ENCODE data around the gene CD101. TPM values are rescaled to one million over a fixed set of nuclear protein-coding genes. Genes with fewer than 3 reads are reported as not detected.

Gene CD101
- total RNA-seq, 1 donor from 2014 or later: 0.53 TPM

DNA sequence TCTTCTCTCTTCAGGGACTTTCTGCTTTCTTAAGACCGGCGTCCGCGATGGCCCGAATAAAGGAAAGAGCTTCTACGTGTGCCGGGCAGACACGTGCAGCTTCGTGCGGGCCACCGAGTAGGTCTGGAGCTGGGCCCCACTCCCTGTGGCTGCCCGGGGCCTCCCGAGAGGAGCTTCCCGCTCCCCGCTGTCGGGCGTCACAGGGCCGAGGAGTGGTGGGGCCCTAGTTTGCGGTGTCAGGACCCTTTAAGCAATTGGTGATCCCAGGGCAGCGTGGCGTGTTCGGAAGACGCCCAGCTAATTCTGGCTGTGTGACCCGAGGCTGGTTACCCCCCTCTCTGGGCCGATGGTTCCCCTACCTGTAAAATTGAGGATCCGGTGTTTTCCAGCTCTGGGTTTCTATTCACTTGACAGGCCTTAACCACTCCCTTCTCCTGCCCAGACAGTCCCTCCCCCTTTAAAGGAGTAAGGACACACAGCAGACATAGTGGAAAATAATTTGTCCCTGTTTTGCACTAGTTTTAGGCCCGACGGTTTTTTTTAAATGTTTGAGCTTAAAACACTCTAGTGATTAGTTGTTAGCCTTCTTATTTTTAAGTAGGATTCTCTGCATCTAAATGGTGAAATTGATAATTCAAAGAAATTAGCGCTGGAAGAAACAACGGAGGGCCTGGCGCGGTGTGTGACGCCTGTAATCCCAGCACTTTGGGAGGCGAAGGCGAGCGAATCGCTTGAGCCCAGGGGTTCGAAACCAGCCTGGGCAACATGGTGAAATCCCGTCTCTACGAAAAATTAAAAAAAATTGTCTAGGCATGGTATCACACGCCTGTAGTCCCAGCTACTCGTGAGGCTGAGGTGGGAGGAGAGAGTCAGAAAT is 59.1 kb downstream of the CD101 start:
- DNase-seq (ENCODE audit: low read depth) (peak; percentile 64), FAIRE-seq (no peak)
- Histone ChIP-seq H3K36me3 (ENCODE audit: control insufficient read depth, insufficient read depth, low read length) (no peaks in the 10 kb centered on the region), H3K4me3 (ENCODE audit: low read depth, low read length) (peak overlapping the region; percentile 54), H3K27me3 (ENCODE audit: control insufficient read depth, insufficient read depth, low read length) (no peaks in the 10 kb centered on the region)
- TF ChIP-seq, protein P1, sequence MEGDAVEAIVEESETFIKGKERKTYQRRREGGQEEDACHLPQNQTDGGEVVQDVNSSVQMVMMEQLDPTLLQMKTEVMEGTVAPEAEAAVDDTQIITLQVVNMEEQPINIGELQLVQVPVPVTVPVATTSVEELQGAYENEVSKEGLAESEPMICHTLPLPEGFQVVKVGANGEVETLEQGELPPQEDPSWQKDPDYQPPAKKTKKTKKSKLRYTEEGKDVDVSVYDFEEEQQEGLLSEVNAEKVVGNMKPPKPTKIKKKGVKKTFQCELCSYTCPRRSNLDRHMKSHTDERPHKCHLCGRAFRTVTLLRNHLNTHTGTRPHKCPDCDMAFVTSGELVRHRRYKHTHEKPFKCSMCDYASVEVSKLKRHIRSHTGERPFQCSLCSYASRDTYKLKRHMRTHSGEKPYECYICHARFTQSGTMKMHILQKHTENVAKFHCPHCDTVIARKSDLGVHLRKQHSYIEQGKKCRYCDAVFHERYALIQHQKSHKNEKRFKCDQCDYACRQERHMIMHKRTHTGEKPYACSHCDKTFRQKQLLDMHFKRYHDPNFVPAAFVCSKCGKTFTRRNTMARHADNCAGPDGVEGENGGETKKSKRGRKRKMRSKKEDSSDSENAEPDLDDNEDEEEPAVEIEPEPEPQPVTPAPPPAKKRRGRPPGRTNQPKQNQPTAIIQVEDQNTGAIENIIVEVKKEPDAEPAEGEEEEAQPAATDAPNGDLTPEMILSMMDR (IDR thresholded peaks at IDR 0.05; ENCODE audit: insufficient read depth, low read length, severe bottlenecking): no peak

DNA sequence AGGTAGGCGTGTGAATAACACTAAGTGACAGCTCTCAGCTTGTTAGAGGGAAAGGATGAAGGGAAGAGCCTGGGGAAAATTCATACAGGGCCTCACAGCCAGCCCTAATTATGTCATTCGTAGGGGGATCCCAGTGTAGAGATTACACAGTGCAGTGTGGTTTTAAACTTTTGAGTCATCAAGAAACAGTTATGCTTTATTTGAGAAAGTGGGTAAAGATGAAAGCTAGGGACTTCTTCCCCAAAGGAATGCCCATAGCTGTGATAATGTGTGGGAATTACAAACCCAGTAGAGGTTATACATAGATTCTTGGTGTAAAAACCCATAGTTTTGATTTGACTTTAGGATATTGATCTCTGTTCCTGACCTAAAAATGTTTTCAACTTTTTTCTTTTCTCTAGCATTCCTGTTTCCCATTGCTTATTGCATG is 60.4 kb downstream of the CD101 start:
- TF ChIP-seq, protein P1 (IDR thresholded peaks at IDR 0.05; ENCODE audit: insufficient read depth, low read length, severe bottlenecking): no peak
- FAIRE-seq (no peak), DNase-seq (ENCODE audit: low read depth) (peak; percentile 76)
- H3K4me3 ChIP-seq (ENCODE audit: low read depth, low read length): no peak overlapping the region
- no peaks in the 10 kb centered on the region for H3K36me3 ChIP-seq (ENCODE audit: control insufficient read depth, insufficient read depth, low read length)
- H3K27me3 ChIP-seq (ENCODE audit: control insufficient read depth, insufficient read depth, low read length): no peaks in the 10 kb centered on the region

DNA sequence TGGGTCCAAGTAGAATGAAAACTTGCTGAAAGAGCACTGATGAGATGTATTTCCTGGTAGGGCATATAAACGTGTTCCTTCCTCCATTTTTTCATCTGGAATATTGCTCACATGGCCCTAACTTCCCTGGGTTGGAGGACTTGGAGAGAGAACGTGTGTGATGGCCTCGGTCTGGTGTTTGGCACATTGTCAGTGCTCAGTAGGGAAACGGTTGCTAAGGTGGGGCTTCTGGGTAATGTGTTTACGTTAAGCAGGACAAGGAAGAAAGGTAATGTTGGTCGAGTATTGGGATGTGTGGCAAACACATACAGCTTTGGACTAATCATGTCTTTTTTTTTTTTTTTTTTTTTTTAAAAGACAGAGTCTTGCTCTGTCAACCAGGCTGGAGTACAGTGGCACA is 64.8 kb downstream of the CD101 start:
- no peak for FAIRE-seq
- TF ChIP-seq, protein P1 (IDR thresholded peaks at IDR 0.05; ENCODE audit: insufficient read depth, low read length, severe bottlenecking): no peak
- Histone ChIP-seq H3K27me3 (ENCODE audit: control insufficient read depth, insufficient read depth, low read length) (no peaks in the 10 kb centered on the region), H3K4me3 (ENCODE audit: low read depth, low read length) (no peak overlapping the region), H3K36me3 (ENCODE audit: control insufficient read depth, insufficient read depth, low read length) (no peaks in the 10 kb centered on the region)
- no peak for DNase-seq (ENCODE audit: low read depth)

DNA sequence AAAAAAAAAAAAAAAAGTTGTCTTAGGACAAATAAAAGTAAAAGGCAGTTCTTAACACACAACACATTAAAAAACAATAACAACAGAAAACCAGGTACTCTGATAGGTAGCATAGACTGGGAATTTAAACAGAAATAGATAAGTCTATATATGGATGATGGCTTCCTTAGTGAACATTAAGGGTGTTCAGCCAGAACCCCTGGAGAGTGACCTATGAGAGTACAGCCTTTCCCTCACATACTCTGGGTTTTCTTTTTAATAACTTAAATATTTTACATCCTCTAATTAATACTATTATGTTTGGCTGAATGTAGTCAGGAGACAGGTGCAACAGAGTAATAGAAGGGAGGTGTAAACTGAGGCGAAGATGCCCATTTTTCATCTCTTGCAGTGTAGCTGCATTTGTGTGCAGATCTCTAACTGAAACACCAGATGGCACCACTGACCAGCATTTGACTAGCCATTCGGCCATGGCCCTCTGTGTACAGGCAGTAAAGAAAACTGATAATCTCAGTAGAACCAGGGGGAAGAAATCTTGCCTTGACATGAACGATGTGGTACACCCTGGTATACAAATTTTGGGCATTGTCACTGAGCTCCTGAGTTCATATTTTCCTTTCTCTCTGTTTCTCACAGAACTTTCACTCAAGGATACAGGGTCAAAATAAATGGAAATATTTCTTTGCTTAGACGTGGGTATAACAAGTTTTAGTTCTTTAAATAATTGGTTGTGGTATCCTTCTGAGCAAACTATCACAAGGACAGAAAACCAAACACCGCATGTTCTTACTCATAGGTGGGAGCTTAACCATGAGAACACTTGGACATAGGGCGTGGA is 66.2 kb downstream of the CD101 start:
- TF ChIP-seq, protein P1 (IDR thresholded peaks at IDR 0.05; ENCODE audit: insufficient read depth, low read length, severe bottlenecking): peak; percentile 72
- peak; percentile 49 for DNase-seq (ENCODE audit: low read depth)
- no peak for FAIRE-seq
- Histone ChIP-seq H3K36me3 (ENCODE audit: control insufficient read depth, insufficient read depth, low read length) (no peaks in the 10 kb centered on the region), H3K27me3 (ENCODE audit: control insufficient read depth, insufficient read depth, low read length) (no peaks in the 10 kb centered on the region), H3K4me3 (ENCODE audit: low read depth, low read length) (no peak overlapping the region)

DNA sequence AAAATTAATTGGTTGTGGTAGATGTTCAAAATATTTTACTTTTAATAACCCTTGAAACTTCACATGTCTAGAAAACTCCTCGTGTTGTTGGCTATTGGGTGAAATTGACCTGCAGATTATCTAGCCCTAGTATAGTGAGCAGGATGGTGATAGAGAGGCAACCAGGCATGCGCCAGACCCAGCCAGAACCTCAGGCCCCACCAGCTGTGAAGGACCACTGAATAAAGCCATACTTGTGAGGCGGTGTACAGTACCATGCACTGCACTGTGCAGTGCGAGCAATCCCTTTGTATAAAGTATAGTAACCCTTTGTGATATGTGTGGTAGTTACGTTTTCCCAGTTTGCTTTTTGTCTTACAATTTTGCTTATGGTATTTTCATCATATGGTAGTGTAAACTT is 67.0 kb downstream of the CD101 start:
- Histone ChIP-seq H3K4me3 (ENCODE audit: low read depth, low read length) (no peak overlapping the region), H3K27me3 (ENCODE audit: control insufficient read depth, insufficient read depth, low read length) (no peaks in the 10 kb centered on the region), H3K36me3 (ENCODE audit: control insufficient read depth, insufficient read depth, low read length) (no peaks in the 10 kb centered on the region)
- TF ChIP-seq, protein P1 (IDR thresholded peaks at IDR 0.05; ENCODE audit: insufficient read depth, low read length, severe bottlenecking): no peak
- DNase-seq (ENCODE audit: low read depth) (no peak), FAIRE-seq (no peak)

Data from bronchial epithelial cell (primary cell).